HCT116 (cell line): ENCODE measurements around the gene TAGLN3. TPM values are rescaled to one million over a fixed set of nuclear protein-coding genes. Genes with fewer than 3 reads are reported as not detected.

Experiments used
- ATAC-seq: fragments of 200-7000 bp; cut with Tn5 transposase; 2 replicates; pipeline ENCODE4 v1.9.1; 2020; ENCODE audit warnings: mild to moderate bottlenecking, moderate library complexity
- BruUV-seq: library from RNA; stranded (reverse); fragments of 400-500 nt; replicated peaks from 2 replicates; lab custom pipeline; 2021; lab: Mats Ljungman, UMichigan
- CTCF ChIA-PET: fragments of 300-600 bp; sonication (Branson Sonifier 250); formaldehyde crosslinking; loops from one replicate; lab custom pipeline; 2021; ENCODE audit warnings: antibody characterized with exemption; lab: Charles Lee
- POLR2A ChIA-PET: fragments of 300-600, 350-600 bp; sonication (Branson Sonifier 250); formaldehyde crosslinking; loops from one replicate; lab custom pipeline; 2021; ENCODE audit warnings: antibody characterized with exemption; lab: Charles Lee
- RAD21 ChIA-PET, 2 experiments: fragments of 300-600 bp; sonication (Branson Sonifier 250); formaldehyde crosslinking; loops; one replicate each; lab custom pipeline; 2023; ENCODE audit warnings: low total read pairs in 2 of 2; ENCODE audit not compliant: uncharacterized antibody in 2 of 2, unreplicated experiment in 2 of 2, low non-redundant PET in 1 of 2; lab: Charles Lee
- DNase-seq: peaks from one replicate; pipeline ENCODE4 v3.0.0-alpha.2; 2010; ENCODE audit warnings: low read depth, low spot score
- H2AFZ ChIP-seq: fragments of 200-600 bp; shearing (Covaris generic), sonication (generic); 2 replicates; pipeline ENCODE4 v1.6.1; 2017; ENCODE audit warnings: low read depth, mixed run types, mixed read lengths, antibody characterized with exemption, low read length; ENCODE audit not compliant: poor library complexity, severe bottlenecking
- H3K27ac ChIP-seq: 2 replicates; pipeline ENCODE4 v1.5.1; 2012; ENCODE audit warnings: low read depth, low read length
- H3K27me3 ChIP-seq: fragments of 200-600 bp; sonication (generic); 2 replicates; pipeline ENCODE4 v1.6.1; 2016; ENCODE audit warnings: mixed run types, low read length, mixed read lengths; ENCODE audit not compliant: insufficient read depth
- H3K36me3 ChIP-seq, 2 experiments: fragments of 200-500 bp in 1 of 2; fragments of 200-600 bp in 1 of 2; sonication (Bioruptor generic) in 1 of 2; sonication (generic) in 1 of 2; 2 replicates each; pipeline versions ENCODE4 v1.5.1 to v1.6.1; 2014 to 2016; ENCODE audit warnings: low read length in 2 of 2, inconsistent platforms in 1 of 2, mixed read lengths in 1 of 2, mixed run types in 1 of 2; ENCODE audit not compliant: insufficient read depth in 2 of 2, control insufficient read depth in 1 of 2
- H3K4me1 ChIP-seq, 2 experiments: fragments of 200-600 bp in 1 of 2; sonication (generic) in 1 of 2; 2 replicates each; pipeline versions ENCODE4 v1.5.1 to v1.6.1; 2012 to 2017; ENCODE audit warnings: low read length in 2 of 2, inconsistent platforms in 1 of 2, mild to moderate bottlenecking in 1 of 2, mixed read lengths in 1 of 2, mixed run types in 1 of 2, moderate library complexity in 1 of 2; ENCODE audit not compliant: insufficient read depth in 2 of 2, control insufficient read depth in 1 of 2
- H3K4me2 ChIP-seq: fragments of 200-600 bp; sonication (generic); 2 replicates; pipeline ENCODE4 v1.6.1; 2017; ENCODE audit warnings: mixed run types, low read length, mixed read lengths
- H3K4me3 ChIP-seq, 2 experiments: fragments of 200-600 bp in 1 of 2; sonication (generic) in 1 of 2; replicated peaks in 1 of 2; 2 replicates each; pipeline ENCODE4 v1.5.1; 2011 to 2016; ENCODE audit warnings: low read length in 2 of 2, control low read depth in 1 of 2, low read depth in 1 of 2, mild to moderate bottlenecking in 1 of 2, mixed read lengths in 1 of 2, mixed run types in 1 of 2
- H3K79me2 ChIP-seq: fragments of 200-600 bp; sonication (generic); 2 replicates; pipeline ENCODE4 v1.6.1; 2017; ENCODE audit warnings: mild to moderate bottlenecking, mixed run types, low read length, moderate library complexity, mixed read lengths; ENCODE audit not compliant: insufficient read depth
- H3K9ac ChIP-seq: fragments of 200-600 bp; sonication (generic); 2 replicates; pipeline ENCODE4 v1.6.1; 2016; ENCODE audit warnings: low read length, mixed read lengths
- H3K9me2 ChIP-seq: fragments of 200-600 bp; sonication (generic), shearing (Covaris generic); 2 replicates; pipeline ENCODE4 v1.6.1; 2017; ENCODE audit warnings: mixed run types, mild to moderate bottlenecking, moderate library complexity; ENCODE audit not compliant: insufficient read depth
- H3K9me3 ChIP-seq, 2 experiments: fragments of 200-500 bp in 1 of 2; fragments of 200-600 bp in 1 of 2; sonication (Bioruptor generic) in 1 of 2; sonication (generic) in 1 of 2; 2 replicates each; pipeline ENCODE4 v1.6.1; 2014 to 2017; ENCODE audit warnings: low read length in 2 of 2, mixed read lengths in 2 of 2, inconsistent platforms in 1 of 2, low read depth in 1 of 2, mild to moderate bottlenecking in 1 of 2, mixed run types in 1 of 2, moderate library complexity in 1 of 2; ENCODE audit not compliant: control insufficient read depth in 1 of 2, insufficient read depth in 1 of 2
- H4K20me1 ChIP-seq: fragments of 200-600 bp; sonication (generic), shearing (Covaris generic); 2 replicates; pipeline ENCODE4 v1.6.1; 2017; ENCODE audit warnings: mixed run types, mild to moderate bottlenecking, moderate library complexity; ENCODE audit not compliant: insufficient read depth
- CBX3 ChIP-seq: IDR thresholded peaks from 2 replicates; pipeline ENCODE4 v1.6.1; 2012; ENCODE audit warnings: low read depth
- CEBPB ChIP-seq: IDR thresholded peaks from 2 replicates; pipeline ENCODE4 v1.6.1; 2012; ENCODE audit warnings: low read depth
- EGR1 ChIP-seq: IDR thresholded peaks from 2 replicates; pipeline ENCODE4 v1.6.1; 2012; ENCODE audit warnings: low read depth
- ELF1 ChIP-seq: IDR thresholded peaks from 2 replicates; pipeline ENCODE4 v1.6.1; 2012; ENCODE audit warnings: low read depth, borderline replicate concordance
- EZH2 ChIP-seq: fragments of 200-600 bp; sonication (generic); IDR thresholded peaks from 2 replicates; pipeline ENCODE4 v1.6.1; 2017; ENCODE audit warnings: antibody characterized with exemption, mixed run types
- EZH2phosphoT487 ChIP-seq: fragments of 200-600 bp; IDR thresholded peaks from 2 replicates; pipeline ENCODE4 v1.6.1; 2018; ENCODE audit warnings: antibody characterized with exemption, borderline replicate concordance
- FOSL1 ChIP-seq: IDR thresholded peaks from 2 replicates; pipeline ENCODE4 v1.6.1; 2012; ENCODE audit warnings: low read depth
- JUND ChIP-seq: IDR thresholded peaks from 2 replicates; pipeline ENCODE4 v1.6.1; 2012
- POLR2A ChIP-seq: IDR thresholded peaks from 2 replicates; pipeline ENCODE4 v1.7.0; 2011; ENCODE audit warnings: borderline replicate concordance; ENCODE audit not compliant: insufficient read depth, insufficient read length; ENCODE audit errors: extremely low read depth
- POLR2AphosphoS5 ChIP-seq: IDR thresholded peaks from 2 replicates; pipeline ENCODE4 v1.6.1; 2011; ENCODE audit warnings: mild to moderate bottlenecking, low read depth, low read length, moderate library complexity
- RAD21 ChIP-seq: IDR thresholded peaks from 2 replicates; pipeline ENCODE4 v1.6.1; 2012; ENCODE audit warnings: low read depth, mild to moderate bottlenecking
- SIN3A ChIP-seq: IDR thresholded peaks from 2 replicates; pipeline ENCODE4 v1.6.1; 2012; ENCODE audit warnings: low read depth
- SRF ChIP-seq: IDR thresholded peaks from 2 replicates; pipeline ENCODE4 v1.6.1; 2012; ENCODE audit warnings: low read depth
- TCF7L2 ChIP-seq: IDR thresholded peaks from 2 replicates; pipeline ENCODE4 v1.7.0; 2011; ENCODE audit warnings: borderline replicate concordance, inconsistent platforms; ENCODE audit not compliant: insufficient read depth, insufficient read length; ENCODE audit errors: extremely low read depth
- YY1 ChIP-seq: IDR thresholded peaks from 2 replicates; pipeline ENCODE4 v1.6.1; 2011; ENCODE audit warnings: low read length, low read depth, moderate library complexity, mild to moderate bottlenecking; ENCODE audit not compliant: insufficient replicate concordance; ENCODE audit errors: extremely low read depth
- ZFX ChIP-seq: fragments of 450-650 bp; IDR thresholded peaks from 2 replicates; pipeline ENCODE4 v1.6.1; 2017
- ZNF274 ChIP-seq: fragments of 200-500 bp; sonication (Bioruptor generic); IDR thresholded peaks from 2 replicates; pipeline ENCODE4 v1.6.1; 2014; ENCODE audit warnings: mild to moderate bottlenecking, low read depth, low read length, inconsistent platforms
- intact Hi-C: fragments of 100-400 bp; cut with micrococcal nuclease; formaldehyde crosslinking; loops from 2 replicates; pipeline ENCODE4 v1.10.0; 2022
- total RNA-seq: library from RNA; stranded (reverse); gene quantifications from one replicate; pipeline ENCODE4 v1.2.1, GENCODE V29; 2021; ENCODE audit not compliant: unreplicated experiment
- TF ChIP-seq, protein P1 (sequence below): IDR thresholded peaks from 2 replicates; pipeline ENCODE4 v1.6.1; 2012; ENCODE audit warnings: low read depth
- TF ChIP-seq, protein P2 (sequence below): IDR thresholded peaks from 2 replicates; pipeline ENCODE4 v1.6.1; 2012
- TF ChIP-seq, protein P3 (sequence below): IDR thresholded peaks from 2 replicates; pipeline ENCODE4 v1.6.1; 2011; ENCODE audit warnings: mild to moderate bottlenecking, low read length, moderate library complexity; ENCODE audit not compliant: insufficient replicate concordance; ENCODE audit errors: extremely low read depth
- TF ChIP-seq, protein P4 (sequence below): IDR thresholded peaks from 2 replicates; pipeline ENCODE4 v1.6.1; 2012

The TAGLN3 gene
- total RNA-seq, 1 experiment from 2014 or later: 0.64 TPM

DNA sequence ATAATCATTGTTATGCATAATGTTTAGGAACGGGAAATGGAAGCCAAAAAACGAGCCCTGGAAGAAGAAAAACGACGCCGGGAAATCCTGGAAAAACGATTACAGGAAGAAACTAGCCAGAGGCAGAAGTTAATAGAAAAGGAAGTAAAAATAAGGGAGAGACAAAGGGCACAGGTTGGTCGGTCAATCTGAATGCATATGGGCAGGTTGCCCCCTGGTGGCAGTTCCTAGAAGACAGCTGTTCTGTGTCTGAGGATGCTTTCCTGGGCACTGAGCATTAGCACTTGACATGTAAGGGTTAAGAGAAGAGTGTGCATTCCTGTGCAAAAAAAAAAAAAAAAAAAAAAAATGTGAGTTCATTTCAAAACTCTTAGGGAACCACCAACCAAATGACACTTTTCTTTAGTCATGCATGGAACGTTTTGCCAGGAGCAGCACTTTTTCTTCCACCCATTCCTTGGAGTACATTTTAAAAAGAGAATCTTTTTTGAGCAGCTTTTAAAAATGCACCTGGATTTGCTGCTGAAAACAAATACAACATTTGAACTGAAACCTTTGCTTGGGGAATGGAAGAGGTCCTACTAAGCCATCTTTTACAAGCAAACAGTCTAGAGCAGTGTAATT is 31.0 kb upstream of the TAGLN3 start:
- peaks cover 31 to 52% of the 10 kb centered on the region in 2 experiments for H3K4me1 ChIP-seq
- DNase-seq (peak; percentile 82), ATAC-seq (peak; percentile 92)
- intact Hi-C loops: loop anchor here (1.0 to 2.0 kb wide), 5 partner anchors 44 to 250 kb away; no protein-coding TSS in a partner anchor
- H3K27ac ChIP-seq: peak overlapping the region; percentile 85
- POLR2A ChIA-PET: interaction anchor here (0.9 to 3.1 kb wide), 7 partner anchors 10 to 73 kb away, joined by 4 to 24 read pairs (median 5); partner anchors contain the start of gene ABHD10
- H3K36me3 ChIP-seq: peaks cover 21 to 42% of the 10 kb centered on the region in 2 experiments; a peak in 3 of 4 replicates
- H3K27me3 ChIP-seq: no peaks in the 10 kb centered on the region
- BruUV-seq: no TSS peak
- no peaks in the 10 kb centered on the region for H3K9me2 ChIP-seq
- RAD21 ChIA-PET: interaction anchor here (0.6 to 2.8 kb wide), 11 partner anchors 9 to 250 kb away, joined by 3 to 17 read pairs (median 6); partner anchors contain the start of gene ABHD10 (in 1 of the 2)
- H3K9me3 ChIP-seq: no peaks in the 10 kb centered on the region
- peak overlapping the region; percentile 41 for H2AFZ ChIP-seq
- H3K9ac ChIP-seq: peak overlapping the region; percentile 46
- CTCF ChIA-PET: interaction anchor here (0.6 to 6.0 kb wide), 33 partner anchors 9 to 644 kb away, joined by 3 to 48 read pairs (median 4); partner anchors contain the start of genes ABHD10 and PHLDB2
- peaks cover 3% of the 10 kb centered on the region; the same call in 1 of the 2 replicates for H3K79me2 ChIP-seq
- H4K20me1 ChIP-seq: no peaks in the 10 kb centered on the region
- H3K4me2 ChIP-seq: peak overlapping the region; percentile 36
- H3K4me3 ChIP-seq: no peak overlapping the region
- TF ChIP-seq YY1: no peak
- no peak for TF ChIP-seq EZH2
- no peak for TF ChIP-seq EGR1
- TF ChIP-seq, protein P1, sequence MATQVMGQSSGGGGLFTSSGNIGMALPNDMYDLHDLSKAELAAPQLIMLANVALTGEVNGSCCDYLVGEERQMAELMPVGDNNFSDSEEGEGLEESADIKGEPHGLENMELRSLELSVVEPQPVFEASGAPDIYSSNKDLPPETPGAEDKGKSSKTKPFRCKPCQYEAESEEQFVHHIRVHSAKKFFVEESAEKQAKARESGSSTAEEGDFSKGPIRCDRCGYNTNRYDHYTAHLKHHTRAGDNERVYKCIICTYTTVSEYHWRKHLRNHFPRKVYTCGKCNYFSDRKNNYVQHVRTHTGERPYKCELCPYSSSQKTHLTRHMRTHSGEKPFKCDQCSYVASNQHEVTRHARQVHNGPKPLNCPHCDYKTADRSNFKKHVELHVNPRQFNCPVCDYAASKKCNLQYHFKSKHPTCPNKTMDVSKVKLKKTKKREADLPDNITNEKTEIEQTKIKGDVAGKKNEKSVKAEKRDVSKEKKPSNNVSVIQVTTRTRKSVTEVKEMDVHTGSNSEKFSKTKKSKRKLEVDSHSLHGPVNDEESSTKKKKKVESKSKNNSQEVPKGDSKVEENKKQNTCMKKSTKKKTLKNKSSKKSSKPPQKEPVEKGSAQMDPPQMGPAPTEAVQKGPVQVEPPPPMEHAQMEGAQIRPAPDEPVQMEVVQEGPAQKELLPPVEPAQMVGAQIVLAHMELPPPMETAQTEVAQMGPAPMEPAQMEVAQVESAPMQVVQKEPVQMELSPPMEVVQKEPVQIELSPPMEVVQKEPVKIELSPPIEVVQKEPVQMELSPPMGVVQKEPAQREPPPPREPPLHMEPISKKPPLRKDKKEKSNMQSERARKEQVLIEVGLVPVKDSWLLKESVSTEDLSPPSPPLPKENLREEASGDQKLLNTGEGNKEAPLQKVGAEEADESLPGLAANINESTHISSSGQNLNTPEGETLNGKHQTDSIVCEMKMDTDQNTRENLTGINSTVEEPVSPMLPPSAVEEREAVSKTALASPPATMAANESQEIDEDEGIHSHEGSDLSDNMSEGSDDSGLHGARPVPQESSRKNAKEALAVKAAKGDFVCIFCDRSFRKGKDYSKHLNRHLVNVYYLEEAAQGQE: no peak
- TF ChIP-seq SIN3A: no peak
- no peak for TF ChIP-seq POLR2A
- TF ChIP-seq SRF: 0 out of 2 replicates have a peak, but pooled peaks have one; percentile 15
- TF ChIP-seq ZFX: no peak
- TF ChIP-seq, protein P2, sequence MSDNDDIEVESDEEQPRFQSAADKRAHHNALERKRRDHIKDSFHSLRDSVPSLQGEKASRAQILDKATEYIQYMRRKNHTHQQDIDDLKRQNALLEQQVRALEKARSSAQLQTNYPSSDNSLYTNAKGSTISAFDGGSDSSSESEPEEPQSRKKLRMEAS: no peak
- TF ChIP-seq ELF1: no peak; the same call in 1 of the 2 replicates
- no peak for TF ChIP-seq TCF7L2
- TF ChIP-seq, protein P3, sequence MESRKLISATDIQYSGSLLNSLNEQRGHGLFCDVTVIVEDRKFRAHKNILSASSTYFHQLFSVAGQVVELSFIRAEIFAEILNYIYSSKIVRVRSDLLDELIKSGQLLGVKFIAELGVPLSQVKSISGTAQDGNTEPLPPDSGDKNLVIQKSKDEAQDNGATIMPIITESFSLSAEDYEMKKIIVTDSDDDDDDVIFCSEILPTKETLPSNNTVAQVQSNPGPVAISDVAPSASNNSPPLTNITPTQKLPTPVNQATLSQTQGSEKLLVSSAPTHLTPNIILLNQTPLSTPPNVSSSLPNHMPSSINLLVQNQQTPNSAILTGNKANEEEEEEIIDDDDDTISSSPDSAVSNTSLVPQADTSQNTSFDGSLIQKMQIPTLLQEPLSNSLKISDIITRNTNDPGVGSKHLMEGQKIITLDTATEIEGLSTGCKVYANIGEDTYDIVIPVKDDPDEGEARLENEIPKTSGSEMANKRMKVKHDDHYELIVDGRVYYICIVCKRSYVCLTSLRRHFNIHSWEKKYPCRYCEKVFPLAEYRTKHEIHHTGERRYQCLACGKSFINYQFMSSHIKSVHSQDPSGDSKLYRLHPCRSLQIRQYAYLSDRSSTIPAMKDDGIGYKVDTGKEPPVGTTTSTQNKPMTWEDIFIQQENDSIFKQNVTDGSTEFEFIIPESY: no peak
- TF ChIP-seq CEBPB: no peak
- TF ChIP-seq, protein P4, sequence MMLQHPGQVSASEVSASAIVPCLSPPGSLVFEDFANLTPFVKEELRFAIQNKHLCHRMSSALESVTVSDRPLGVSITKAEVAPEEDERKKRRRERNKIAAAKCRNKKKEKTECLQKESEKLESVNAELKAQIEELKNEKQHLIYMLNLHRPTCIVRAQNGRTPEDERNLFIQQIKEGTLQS: no peak
- peak; percentile 83 for TF ChIP-seq CBX3
- TF ChIP-seq JUND: no peak
- TF ChIP-seq EZH2phosphoT487: no peak
- peak; percentile 99 for TF ChIP-seq RAD21
- no peak for TF ChIP-seq FOSL1
- TF ChIP-seq ZNF274: no peak
- peak; percentile 64 for TF ChIP-seq POLR2AphosphoS5
